DOHH2 (cell line): Measurements from ENCODE around the gene ARHGEF7.

Source experiments
- H3F3A ChIP-seq: fragments of 200-600 bp; sonication (generic), shearing (Covaris generic); 2 replicates; pipeline ENCODE4 v1.6.0; 2016; ENCODE audit warnings: antibody characterized with exemption, mild to moderate bottlenecking; ENCODE audit not compliant: control insufficient read depth, insufficient read depth
- H3K27ac ChIP-seq: fragments of 200-600 bp; sonication (generic); 2 replicates; pipeline ENCODE4 v1.5.1; 2014; ENCODE audit warnings: low read depth, mild to moderate bottlenecking, low read length, moderate library complexity
- H3K27me3 ChIP-seq: fragments of 200-600 bp; sonication (generic); 2 replicates; pipeline ENCODE4 v1.6.1; 2014; ENCODE audit warnings: mild to moderate bottlenecking, low read length, mixed read lengths; ENCODE audit not compliant: control insufficient read depth
- H3K36me3 ChIP-seq: fragments of 200-600 bp; sonication (generic); 2 replicates; pipeline ENCODE4 v1.6.1; 2014; ENCODE audit warnings: mild to moderate bottlenecking, low read length, moderate library complexity, mixed read lengths; ENCODE audit not compliant: control insufficient read depth
- H3K4me1 ChIP-seq: fragments of 200-600 bp; sonication (generic); 2 replicates; pipeline ENCODE4 v1.6.1; 2014; ENCODE audit warnings: mild to moderate bottlenecking, low read length, mixed read lengths; ENCODE audit not compliant: control insufficient read depth
- H3K4me2 ChIP-seq: fragments of 200-600 bp; sonication (generic); 2 replicates; pipeline ENCODE4 v1.6.0; 2014; ENCODE audit warnings: mild to moderate bottlenecking, low read length, moderate library complexity
- H3K4me3 ChIP-seq: fragments of 200-600 bp; sonication (generic); 2 replicates; pipeline ENCODE4 v1.5.1; 2014; ENCODE audit warnings: mild to moderate bottlenecking, low read length, mixed read lengths
- H3K79me2 ChIP-seq: fragments of 200-600 bp; sonication (generic); 2 replicates; pipeline ENCODE4 v1.6.1; 2014; ENCODE audit warnings: mild to moderate bottlenecking, low read length, mixed read lengths; ENCODE audit not compliant: control insufficient read depth
- H3K9me2 ChIP-seq: fragments of 200-600 bp; sonication (generic); replicated peaks from 2 replicates; pipeline ENCODE4 v1.6.1; 2014; ENCODE audit warnings: mild to moderate bottlenecking, low read length, mixed read lengths; ENCODE audit not compliant: control insufficient read depth
- H3K9me3 ChIP-seq: fragments of 200-600 bp; sonication (generic); 2 replicates; pipeline ENCODE4 v1.6.1; 2014; ENCODE audit warnings: antibody characterized with exemption, low read length, mixed read lengths; ENCODE audit not compliant: control insufficient read depth, insufficient read depth
- H4K20me1 ChIP-seq: fragments of 200-600 bp; sonication (generic); 2 replicates; pipeline ENCODE4 v1.6.0; 2014; ENCODE audit warnings: low read depth, mild to moderate bottlenecking, antibody characterized with exemption, low read length, moderate library complexity; ENCODE audit not compliant: control insufficient read depth, insufficient read depth
- CTCF ChIP-seq: fragments of 200-600 bp; sonication (generic); IDR thresholded peaks from one replicate; pipeline ENCODE4 v1.5.1; 2014; ENCODE audit warnings: antibody characterized with exemption, mild to moderate bottlenecking, low read depth, low read length; ENCODE audit not compliant: poor library complexity, severe bottlenecking
- EZH2phosphoT487 ChIP-seq: fragments of 200-600 bp; sonication (generic); IDR thresholded peaks from 2 replicates; pipeline ENCODE4 v1.6.1; 2017; ENCODE audit warnings: borderline replicate concordance, mild to moderate bottlenecking, antibody characterized with exemption, low read length, moderate library complexity, mixed read lengths

ARHGEF7 gene

GRCh38 chr13:111275382-111275781 lies 160.3 kb downstream of the ARHGEF7 start:
- Histone ChIP-seq H3K27me3 (no peaks in the 10 kb centered on the region), H3K79me2 (peaks cover 11% of the 10 kb centered on the region), H4K20me1 (peaks cover 4% of the 10 kb centered on the region), H3K9me2 (no peaks in the 10 kb centered on the region), H3K36me3 (peaks cover 99% of the 10 kb centered on the region), H3K27ac (no peak overlapping the region), H3K4me1 (no peaks in the 10 kb centered on the region), H3K9me3 (no peaks in the 10 kb centered on the region), H3K4me2 (no peak overlapping the region), H3F3A (no peaks in the 10 kb centered on the region), H3K4me3 (no peak overlapping the region)
- no peak for TF ChIP-seq EZH2phosphoT487
- TF ChIP-seq CTCF = no peak

- peaks cover 4% of the 10 kb centered on the region for H4K20me1 ChIP-seq
- 0 out of 2 replicates have a peak, but pooled peaks cover 2% of the 10 kb centered on the region for H3F3A ChIP-seq
- H3K36me3 ChIP-seq = peaks cover 99% of the 10 kb centered on the region
- no peaks in the 10 kb centered on the region for H3K9me3 ChIP-seq
- no peaks in the 10 kb centered on the region for H3K9me2 ChIP-seq
- peaks cover 8% of the 10 kb centered on the region for H3K79me2 ChIP-seq
- no peak overlapping the region for H3K27ac ChIP-seq
- no peak overlapping the region for H3K4me3 ChIP-seq
- H3K4me1 ChIP-seq = no peaks in the 10 kb centered on the region
- no peak for TF ChIP-seq EZH2phosphoT487
- no peak for TF ChIP-seq CTCF
- no peak overlapping the region for H3K4me2 ChIP-seq
- no peaks in the 10 kb centered on the region for H3K27me3 ChIP-seq
Observed at GRCh38 chr13:111275995-111276618, 161.0 kb downstream of the ARHGEF7 start.

- Histone ChIP-seq H3K4me3 (no peak overlapping the region), H4K20me1 (no peaks in the 10 kb centered on the region; the same call in 1 of the 2 replicates), H3K9me3 (no peaks in the 10 kb centered on the region), H3K27me3 (no peaks in the 10 kb centered on the region), H3K27ac (no peak overlapping the region), H3K4me1 (no peaks in the 10 kb centered on the region), H3K79me2 (peaks cover 3% of the 10 kb centered on the region), H3K4me2 (no peak overlapping the region), H3F3A (0 out of 2 replicates have a peak, but pooled peaks cover 2% of the 10 kb centered on the region), H3K36me3 (peaks cover 99% of the 10 kb centered on the region), H3K9me2 (no peaks in the 10 kb centered on the region)
- no peak for TF ChIP-seq CTCF
- TF ChIP-seq EZH2phosphoT487 = no peak
Observed at GRCh38 chr13:111278258-111278657, 163.1 kb downstream of the ARHGEF7 start.
